GM21423 (cell line): Measurements from ENCODE around the gene ZNF709.
"Not testable (repeated sequence)": the region's sequence is repeated elsewhere in the genome, so short reads cannot be mapped to it uniquely, and the experiment has no call there.

Source experiments
- ATAC-seq: cut with Tn5 transposase; IDR thresholded peaks from one replicate; pipeline ENCODE4 v1.9.1; 2021; ENCODE audit warnings: mild to moderate bottlenecking, moderate library complexity; ENCODE audit not compliant: unreplicated experiment

The ZNF709 gene

GRCh38 chr19:12484371-12485051, at the start of gene ZNF709:
ZNF709 (minus strand) TSS chr19:12484816; CDS start chr19:12484657, 159 bp downstream.
- peak; percentile 92 for ATAC-seq

GRCh38 chr19:12527034-12527836, 42.6 kb upstream of the ZNF709 start:
- no peak for ATAC-seq

GRCh38 chr19:12526542-12526941, 41.9 kb upstream of the ZNF709 start:
- no peak for ATAC-seq

GRCh38 chr19:12521996-12522395, 37.4 kb upstream of the ZNF709 start:
- no peak for ATAC-seq

- ATAC-seq: no peak
These were observed 29.0 kb upstream of the ZNF709 start for GRCh38 chr19:12513531-12514061.

GRCh38 chr19:12497032-12497431, 12.4 kb upstream of the ZNF709 start:
- no peak for ATAC-seq

GRCh38 chr19:12496480-12496879, 11.9 kb upstream of the ZNF709 start:
- no peak for ATAC-seq

GRCh38 chr19:12495002-12495802, 10.6 kb upstream of the ZNF709 start:
- ATAC-seq: peak; percentile 87

- ATAC-seq: no peak
These were observed 9.7 kb upstream of the ZNF709 start for GRCh38 chr19:12494260-12494860.

GRCh38 chr19:12486265-12486783, 1.7 kb upstream of the ZNF709 start:
- not testable (repeated sequence) for ATAC-seq

- ATAC-seq: no peak
These were observed 955 bp upstream of the ZNF709 start for GRCh38 chr19:12485571-12485970.

GRCh38 chr19:12485052-12485416, 418 bp upstream of the ZNF709 start:
- ATAC-seq: peak; percentile 8

- ATAC-seq: no peak
These were observed 625 bp downstream of the ZNF709 start for GRCh38 chr19:12484011-12484370.

GRCh38 chr19:12482509-12482886, 2.1 kb downstream of the ZNF709 start:
- no peak for ATAC-seq

GRCh38 chr19:12481781-12482508, 2.7 kb downstream of the ZNF709 start:
- no peak for ATAC-seq

GRCh38 chr19:12478234-12478941, 6.2 kb downstream of the ZNF709 start:
- ATAC-seq: no peak

GRCh38 chr19:12467651-12468050, 17.0 kb downstream of the ZNF709 start:
- not testable (repeated sequence) for ATAC-seq

- ATAC-seq: no peak
These were observed 19.4 kb downstream of the ZNF709 start for GRCh38 chr19:12465211-12465610.

GRCh38 chr19:12464769-12465168, 19.8 kb downstream of the ZNF709 start:
- ATAC-seq: no peak
